DOHH2 (cell line): Measurements from ENCODE around the gene AIMP2.

ENCODE experiments used
- H3F3A ChIP-seq: fragments of 200-600 bp; sonication (generic), shearing (Covaris generic); 2 replicates; pipeline ENCODE4 v1.6.0; 2016; ENCODE audit warnings: antibody characterized with exemption, mild to moderate bottlenecking; ENCODE audit not compliant: control insufficient read depth, insufficient read depth
- H3K27ac ChIP-seq: fragments of 200-600 bp; sonication (generic); 2 replicates; pipeline ENCODE4 v1.5.1; 2014; ENCODE audit warnings: low read depth, mild to moderate bottlenecking, low read length, moderate library complexity
- H3K27me3 ChIP-seq: fragments of 200-600 bp; sonication (generic); 2 replicates; pipeline ENCODE4 v1.6.1; 2014; ENCODE audit warnings: mild to moderate bottlenecking, low read length, mixed read lengths; ENCODE audit not compliant: control insufficient read depth
- H3K36me3 ChIP-seq: fragments of 200-600 bp; sonication (generic); 2 replicates; pipeline ENCODE4 v1.6.1; 2014; ENCODE audit warnings: mild to moderate bottlenecking, low read length, moderate library complexity, mixed read lengths; ENCODE audit not compliant: control insufficient read depth
- H3K4me1 ChIP-seq: fragments of 200-600 bp; sonication (generic); 2 replicates; pipeline ENCODE4 v1.6.1; 2014; ENCODE audit warnings: mild to moderate bottlenecking, low read length, mixed read lengths; ENCODE audit not compliant: control insufficient read depth
- H3K4me2 ChIP-seq: fragments of 200-600 bp; sonication (generic); 2 replicates; pipeline ENCODE4 v1.6.0; 2014; ENCODE audit warnings: mild to moderate bottlenecking, low read length, moderate library complexity
- H3K4me3 ChIP-seq: fragments of 200-600 bp; sonication (generic); 2 replicates; pipeline ENCODE4 v1.5.1; 2014; ENCODE audit warnings: mild to moderate bottlenecking, low read length, mixed read lengths
- H3K79me2 ChIP-seq: fragments of 200-600 bp; sonication (generic); 2 replicates; pipeline ENCODE4 v1.6.1; 2014; ENCODE audit warnings: mild to moderate bottlenecking, low read length, mixed read lengths; ENCODE audit not compliant: control insufficient read depth
- H3K9me2 ChIP-seq: fragments of 200-600 bp; sonication (generic); replicated peaks from 2 replicates; pipeline ENCODE4 v1.6.1; 2014; ENCODE audit warnings: mild to moderate bottlenecking, low read length, mixed read lengths; ENCODE audit not compliant: control insufficient read depth
- H3K9me3 ChIP-seq: fragments of 200-600 bp; sonication (generic); 2 replicates; pipeline ENCODE4 v1.6.1; 2014; ENCODE audit warnings: antibody characterized with exemption, low read length, mixed read lengths; ENCODE audit not compliant: control insufficient read depth, insufficient read depth
- H4K20me1 ChIP-seq: fragments of 200-600 bp; sonication (generic); 2 replicates; pipeline ENCODE4 v1.6.0; 2014; ENCODE audit warnings: low read depth, mild to moderate bottlenecking, antibody characterized with exemption, low read length, moderate library complexity; ENCODE audit not compliant: control insufficient read depth, insufficient read depth
- EZH2phosphoT487 ChIP-seq: fragments of 200-600 bp; sonication (generic); IDR thresholded peaks from 2 replicates; pipeline ENCODE4 v1.6.1; 2017; ENCODE audit warnings: borderline replicate concordance, mild to moderate bottlenecking, antibody characterized with exemption, low read length, moderate library complexity, mixed read lengths
- TF ChIP-seq, protein P1 (sequence below): fragments of 200-600 bp; sonication (generic); IDR thresholded peaks from one replicate; pipeline ENCODE4 v1.5.1; 2014; ENCODE audit warnings: antibody characterized with exemption, mild to moderate bottlenecking, low read depth, low read length; ENCODE audit not compliant: poor library complexity, severe bottlenecking

AIMP2 gene

DNA sequence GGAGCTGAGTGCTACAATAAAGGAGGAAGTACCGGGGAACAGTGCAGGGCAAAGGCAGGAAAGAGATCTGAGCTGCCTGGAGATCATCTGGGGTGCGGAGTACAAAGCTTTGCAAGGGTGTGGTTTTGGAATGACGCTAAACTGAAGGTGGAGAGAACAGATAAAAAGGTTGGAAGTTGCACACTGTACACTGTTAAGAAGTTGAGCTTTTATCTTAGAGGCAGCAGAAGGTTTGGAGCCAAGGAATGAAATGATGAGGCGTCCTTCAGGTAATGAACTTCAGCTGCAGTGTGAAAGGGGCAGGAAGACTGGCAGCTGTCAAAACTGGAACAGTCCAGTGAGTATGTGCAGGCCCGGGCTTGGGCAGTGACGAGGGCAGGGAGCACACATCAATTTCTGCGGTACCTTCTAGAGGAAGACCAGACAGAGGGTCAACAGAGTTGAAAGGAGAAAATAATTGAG lies 14.9 kb downstream of the AIMP2 start:
- Histone ChIP-seq H3K9me3 (no peaks in the 10 kb centered on the region), H3K4me3 (no peak overlapping the region), H3K27ac (no peak overlapping the region), H3K36me3 (peaks cover 98% of the 10 kb centered on the region), H3K4me1 (peaks cover 13% of the 10 kb centered on the region), H3K9me2 (no peaks in the 10 kb centered on the region), H3K27me3 (no peaks in the 10 kb centered on the region), H3F3A (peaks cover 21% of the 10 kb centered on the region), H3K4me2 (no peak overlapping the region), H4K20me1 (peaks cover 7% of the 10 kb centered on the region), H3K79me2 (peaks cover 17% of the 10 kb centered on the region)
- TF ChIP-seq, protein P1, sequence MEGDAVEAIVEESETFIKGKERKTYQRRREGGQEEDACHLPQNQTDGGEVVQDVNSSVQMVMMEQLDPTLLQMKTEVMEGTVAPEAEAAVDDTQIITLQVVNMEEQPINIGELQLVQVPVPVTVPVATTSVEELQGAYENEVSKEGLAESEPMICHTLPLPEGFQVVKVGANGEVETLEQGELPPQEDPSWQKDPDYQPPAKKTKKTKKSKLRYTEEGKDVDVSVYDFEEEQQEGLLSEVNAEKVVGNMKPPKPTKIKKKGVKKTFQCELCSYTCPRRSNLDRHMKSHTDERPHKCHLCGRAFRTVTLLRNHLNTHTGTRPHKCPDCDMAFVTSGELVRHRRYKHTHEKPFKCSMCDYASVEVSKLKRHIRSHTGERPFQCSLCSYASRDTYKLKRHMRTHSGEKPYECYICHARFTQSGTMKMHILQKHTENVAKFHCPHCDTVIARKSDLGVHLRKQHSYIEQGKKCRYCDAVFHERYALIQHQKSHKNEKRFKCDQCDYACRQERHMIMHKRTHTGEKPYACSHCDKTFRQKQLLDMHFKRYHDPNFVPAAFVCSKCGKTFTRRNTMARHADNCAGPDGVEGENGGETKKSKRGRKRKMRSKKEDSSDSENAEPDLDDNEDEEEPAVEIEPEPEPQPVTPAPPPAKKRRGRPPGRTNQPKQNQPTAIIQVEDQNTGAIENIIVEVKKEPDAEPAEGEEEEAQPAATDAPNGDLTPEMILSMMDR: no peak
- TF ChIP-seq EZH2phosphoT487: no peak

DNA sequence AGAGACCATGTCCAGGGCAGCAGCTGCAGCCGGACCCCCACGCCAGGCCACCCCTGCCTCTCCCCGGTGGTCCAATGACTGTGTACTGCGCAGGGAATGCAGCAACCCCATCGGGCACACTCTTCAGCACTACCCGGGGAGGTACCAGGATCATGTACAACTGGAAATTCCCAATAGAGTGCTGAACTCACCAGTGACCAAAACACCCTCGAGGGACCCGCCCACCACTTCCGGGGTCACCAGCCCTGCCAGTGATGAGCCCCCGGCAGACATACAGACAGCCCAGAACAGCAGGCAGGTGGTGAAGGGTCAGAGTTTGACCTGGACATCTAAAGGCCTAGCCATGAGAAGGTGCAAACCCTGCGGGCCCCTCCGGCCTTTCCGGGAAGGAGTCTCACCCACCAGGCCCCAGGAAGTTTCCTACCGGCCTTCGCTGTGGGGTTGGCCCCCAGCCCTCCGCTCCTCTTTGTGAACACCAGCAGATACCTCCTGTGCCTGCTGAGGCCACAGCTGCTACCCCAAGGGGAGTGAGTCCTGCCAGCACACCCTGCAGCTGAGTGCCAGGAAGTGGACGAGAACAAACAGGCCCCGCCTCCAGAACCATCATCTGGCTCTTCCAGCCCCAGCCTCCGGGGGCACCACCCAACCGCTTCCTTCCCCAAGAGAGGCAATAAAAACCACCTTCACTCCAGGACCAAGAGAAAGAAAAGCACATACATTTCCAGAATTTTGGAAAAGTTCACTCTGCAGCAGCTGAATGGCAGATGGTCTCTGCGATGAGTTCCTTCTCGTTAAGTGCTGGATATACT lies 17.1 kb downstream of the AIMP2 start:
- TF ChIP-seq EZH2phosphoT487: no peak
- TF ChIP-seq, protein P1: peak; percentile 62
- Histone ChIP-seq H4K20me1 (peaks cover 7% of the 10 kb centered on the region), H3K36me3 (peaks cover 93% of the 10 kb centered on the region), H3K9me3 (no peaks in the 10 kb centered on the region), H3K27me3 (no peaks in the 10 kb centered on the region), H3K4me2 (0 out of 2 replicates have a peak overlapping the region, but pooled peaks have one; percentile 0), H3K27ac (no peak overlapping the region), H3K79me2 (peaks cover 14% of the 10 kb centered on the region), H3K4me3 (no peak overlapping the region), H3F3A (peaks cover 24% of the 10 kb centered on the region), H3K4me1 (peaks cover 13% of the 10 kb centered on the region), H3K9me2 (no peaks in the 10 kb centered on the region)

DNA sequence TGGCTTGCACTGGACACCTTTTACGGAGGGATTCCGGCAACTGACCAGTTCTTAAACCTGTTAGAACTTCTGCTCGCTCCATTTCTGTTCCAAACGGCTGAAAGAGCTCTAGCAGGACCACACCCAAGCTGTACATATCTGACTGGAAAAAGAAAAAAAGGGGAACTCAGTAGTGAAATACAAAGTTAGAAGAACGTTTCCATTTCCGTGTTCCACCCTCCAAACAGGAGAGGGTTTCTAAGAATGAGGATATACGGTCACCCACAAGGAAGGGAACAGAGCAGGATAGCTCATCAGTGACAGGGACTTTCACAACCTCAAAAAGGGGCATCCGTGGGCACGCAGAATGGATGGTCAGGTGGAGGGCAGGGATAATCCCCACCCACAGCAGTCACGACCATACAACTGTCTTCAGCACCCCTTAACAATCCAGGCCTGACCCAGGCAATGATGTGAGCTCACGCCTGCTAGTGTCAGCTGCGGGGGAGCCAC lies 17.8 kb downstream of the AIMP2 start:
- no peak overlapping the region for H3K27ac ChIP-seq
- H3K4me3 ChIP-seq: no peak overlapping the region
- 0 out of 2 replicates have a peak overlapping the region, but pooled peaks have one; percentile 0 for H3K4me2 ChIP-seq
- peaks cover 92% of the 10 kb centered on the region for H3K36me3 ChIP-seq
- no peaks in the 10 kb centered on the region for H3K9me3 ChIP-seq
- TF ChIP-seq EZH2phosphoT487: no peak
- TF ChIP-seq, protein P1: no peak
- H3K9me2 ChIP-seq: no peaks in the 10 kb centered on the region
- peaks cover 14% of the 10 kb centered on the region for H3K79me2 ChIP-seq
- H3K4me1 ChIP-seq: peaks cover 13% of the 10 kb centered on the region
- H3K27me3 ChIP-seq: no peaks in the 10 kb centered on the region
- peaks cover 7% of the 10 kb centered on the region for H4K20me1 ChIP-seq
- peaks cover 24% of the 10 kb centered on the region for H3F3A ChIP-seq
